IPS-NIHi7 (cell line): Measurements from ENCODE around the gene ACSS1.
A peak's percentile ranks its signal among the peaks of the same experiment; 100 is the strongest.

Source experiments
- DNase-seq: peaks from one replicate; pipeline ENCODE4 v3.0.0; 2012; ENCODE audit warnings: mixed read lengths; ENCODE audit errors: extremely low spot score

Gene ACSS1

GRCh38 chr20:25030649-25031207 lies 27.2 kb downstream of the ACSS1 start:
- DNase-seq: no peak

GRCh38 chr20:25030007-25030648 lies 27.8 kb downstream of the ACSS1 start:
- DNase-seq: no peak

GRCh38 chr20:25025986-25026605 lies 31.8 kb downstream of the ACSS1 start:
- DNase-seq: no peak

- no peak for DNase-seq
These were observed 32.7 kb downstream of the ACSS1 start for GRCh38 chr20:25025091-25025861.

GRCh38 chr20:25024171-25024570 lies 33.8 kb downstream of the ACSS1 start:
- no peak for DNase-seq

- no peak for DNase-seq
These were observed 34.6 kb downstream of the ACSS1 start for GRCh38 chr20:25023356-25023755.

- DNase-seq: no peak
These were observed 35.3 kb downstream of the ACSS1 start for GRCh38 chr20:25022680-25023079.

- DNase-seq: no peak
These were observed 36.6 kb downstream of the ACSS1 start for GRCh38 chr20:25021336-25021735.

- DNase-seq: no peak
These were observed 37.0 kb downstream of the ACSS1 start for GRCh38 chr20:25020901-25021301.

GRCh38 chr20:25020345-25020744 lies 37.6 kb downstream of the ACSS1 start:
- no peak for DNase-seq

- DNase-seq: no peak
These were observed 38.4 kb downstream of the ACSS1 start for GRCh38 chr20:25019381-25020155.

GRCh38 chr20:25018841-25019240 lies 39.1 kb downstream of the ACSS1 start:
- DNase-seq: no peak

- DNase-seq: no peak
These were observed 39.5 kb downstream of the ACSS1 start for GRCh38 chr20:25018425-25018824.

GRCh38 chr20:25017257-25017803 lies 40.6 kb downstream of the ACSS1 start:
- peak; percentile 69 for DNase-seq

GRCh38 chr20:25016471-25016870 lies 41.5 kb downstream of the ACSS1 start:
- DNase-seq: no peak

- DNase-seq: no peak
These were observed 42.0 kb downstream of the ACSS1 start for GRCh38 chr20:25015986-25016385.

GRCh38 chr20:25014816-25015215 lies 43.1 kb downstream of the ACSS1 start:
- DNase-seq: no peak

GRCh38 chr20:25013478-25014380 lies 44.2 kb downstream of the ACSS1 start:
- DNase-seq: no peak

GRCh38 chr20:25012616-25013189 lies 45.2 kb downstream of the ACSS1 start:
- DNase-seq: no peak

GRCh38 chr20:25011831-25012241 lies 46.1 kb downstream of the ACSS1 start:
- DNase-seq: no peak
